ENCODE results near the gene KRT16. TPM values are rescaled to one million over a fixed set of nuclear protein-coding genes. Genes with fewer than 3 reads are reported as not detected.
"Not testable (repeated sequence)": the region's sequence is repeated elsewhere in the genome, so short reads cannot be mapped to it uniquely, and the experiment has no call there.

KRT16 gene
- total RNA-seq, 1 experiment from 2014 or later: 0.61 TPM

GRCh38 chr17:41610965-41611640, 1.5 kb downstream of the KRT16 start:
- CTCF ChIA-PET: interaction anchor here (2.2 kb wide), 1 partner anchor 37 kb away, joined by 6 read pairs; no protein-coding TSS in a partner anchor
- RAD21 ChIA-PET (ENCODE audit: low non-redundant PET in 1 of 2, low total read pairs in 2 of 2, uncharacterized antibody in 2 of 2, unreplicated experiment in 2 of 2): no interaction called here
- no peaks in the 10 kb centered on the region for H3K27me3 ChIP-seq (ENCODE audit: insufficient read depth, low read length)
- H3K4me2 ChIP-seq (ENCODE audit: low read length): no peak overlapping the region
- BruUV-seq (replicated peaks): no TSS peak
- intact Hi-C loops (cut with micrococcal nuclease): no loop called here
- no peaks in the 10 kb centered on the region; a peak in 1 of 4 replicates for H3K9me3 ChIP-seq (ENCODE audit: control insufficient read depth in 1 of 2, insufficient read depth in 1 of 2, low read depth in 1 of 2, low read length in 2 of 2)
- H2AFZ ChIP-seq (ENCODE audit: low read depth, low read length, poor library complexity, severe bottlenecking): no peak overlapping the region
- TF ChIP-seq POLR2AphosphoS5 (IDR thresholded peaks at IDR 0.05; ENCODE audit: low read depth, low read length): no peak
- TF ChIP-seq ELF1 (IDR thresholded peaks at IDR 0.05; ENCODE audit: borderline replicate concordance, low read depth): no peak
- no peaks in the 10 kb centered on the region for H3K36me3 ChIP-seq (ENCODE audit: control insufficient read depth in 1 of 2, insufficient read depth in 2 of 2, low read length in 2 of 2)
- H3K4me3 ChIP-seq (replicated peaks in 1 of 2; ENCODE audit: low read depth in 1 of 2, low read length in 2 of 2): no peak overlapping the region
- H3K9me2 ChIP-seq (ENCODE audit: insufficient read depth): no peaks in the 10 kb centered on the region
- ATAC-seq: no peak
- H4K20me1 ChIP-seq (ENCODE audit: insufficient read depth): no peaks in the 10 kb centered on the region
- peaks cover 2 to 18% of the 10 kb centered on the region in 2 experiments; a peak in 3 of 4 replicates for H3K4me1 ChIP-seq (ENCODE audit: control insufficient read depth in 1 of 2, insufficient read depth in 2 of 2, low read length in 2 of 2)
- H3K27ac ChIP-seq (ENCODE audit: low read depth, low read length): no peak overlapping the region
- POLR2A ChIA-PET: no interaction called here
- no peak overlapping the region for H3K9ac ChIP-seq (ENCODE audit: low read length)
- DNase-seq (ENCODE audit: low read depth, low spot score): no peak
- no peaks in the 10 kb centered on the region for H3K79me2 ChIP-seq (ENCODE audit: insufficient read depth, low read length)

DNA sequence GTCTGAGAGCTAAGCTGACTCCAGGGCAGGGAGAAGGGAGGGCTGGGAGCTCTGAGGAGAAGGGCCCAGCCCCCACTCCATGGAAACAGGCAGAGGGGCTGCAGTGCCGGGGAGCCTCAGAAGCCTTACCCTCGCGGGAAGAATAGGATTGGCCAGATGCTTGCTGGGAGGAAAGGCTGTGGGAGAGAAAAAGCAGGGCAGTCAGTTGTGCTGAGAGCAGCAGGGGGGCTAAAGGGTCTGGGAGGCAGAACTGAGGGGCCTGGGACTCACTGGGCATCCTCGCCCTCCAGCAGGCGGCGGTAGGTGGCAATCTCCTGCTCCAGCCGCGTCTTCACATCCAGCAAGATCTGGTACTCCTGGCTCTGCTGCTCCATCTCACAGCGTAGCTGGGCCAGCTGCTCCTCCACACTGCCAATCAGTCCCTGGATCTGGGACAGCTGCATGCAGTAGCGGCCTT, 2.5 kb downstream of the KRT16 start:
- H3K4me2 ChIP-seq (ENCODE audit: low read length); H3K79me2 ChIP-seq (ENCODE audit: insufficient read depth, low read length); RAD21 ChIA-PET (ENCODE audit: low non-redundant PET in 1 of 2, low total read pairs in 2 of 2, uncharacterized antibody in 2 of 2, unreplicated experiment in 2 of 2); H3K9ac ChIP-seq (ENCODE audit: low read length); ATAC-seq; H3K27ac ChIP-seq (ENCODE audit: low read depth, low read length); H3K4me3 ChIP-seq (replicated peaks in 1 of 2; ENCODE audit: low read depth in 1 of 2, low read length in 2 of 2); DNase-seq (ENCODE audit: low read depth, low spot score); H2AFZ ChIP-seq (ENCODE audit: low read depth, low read length, poor library complexity, severe bottlenecking); BruUV-seq (replicated peaks); H3K27me3 ChIP-seq (ENCODE audit: insufficient read depth, low read length); H3K9me3 ChIP-seq (ENCODE audit: control insufficient read depth in 1 of 2, insufficient read depth in 1 of 2, low read depth in 1 of 2, low read length in 2 of 2); H3K9me2 ChIP-seq (ENCODE audit: insufficient read depth); H3K36me3 ChIP-seq (ENCODE audit: control insufficient read depth in 1 of 2, insufficient read depth in 2 of 2, low read length in 2 of 2); POLR2A ChIA-PET; H4K20me1 ChIP-seq (ENCODE audit: insufficient read depth); intact Hi-C loops (cut with micrococcal nuclease): not testable (repeated sequence)
- peaks cover 2 to 14% of the 10 kb centered on the region in 2 experiments; a peak in 2 of 4 replicates for H3K4me1 ChIP-seq (ENCODE audit: control insufficient read depth in 1 of 2, insufficient read depth in 2 of 2, low read length in 2 of 2)
- CTCF ChIA-PET: interaction anchor here (2.2 kb wide), 1 partner anchor 38 kb away, joined by 6 read pairs; no protein-coding TSS in a partner anchor

DNA sequence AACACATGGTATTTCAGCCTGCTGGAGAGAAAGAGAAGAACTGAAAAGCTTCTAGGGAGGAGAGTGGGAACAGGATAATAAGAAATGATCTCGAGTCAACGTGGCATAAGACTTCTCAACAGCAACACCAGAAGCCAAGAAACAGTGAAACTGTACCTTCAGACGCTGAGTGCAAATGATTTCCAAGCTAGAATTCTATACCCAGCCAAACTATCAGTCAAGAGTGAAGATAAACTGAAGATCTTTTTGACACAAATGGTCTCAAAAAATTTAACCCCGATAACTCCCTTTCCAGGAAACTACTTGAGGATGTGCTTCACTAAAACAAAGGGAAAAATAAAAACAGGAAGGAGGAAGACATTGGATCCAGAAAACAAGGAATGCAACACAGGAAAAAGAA, 5.6 kb downstream of the KRT16 start:
- not testable (repeated sequence) for H3K4me2 ChIP-seq (ENCODE audit: low read length)

More for the DNA sequence above, 5.6 kb downstream of the KRT16 start:
- intact Hi-C loops (cut with micrococcal nuclease); H3K9me3 ChIP-seq (ENCODE audit: control insufficient read depth in 1 of 2, insufficient read depth in 1 of 2, low read depth in 1 of 2, low read length in 2 of 2); H3K9ac ChIP-seq (ENCODE audit: low read length); DNase-seq (ENCODE audit: low read depth, low spot score); H3K27me3 ChIP-seq (ENCODE audit: insufficient read depth, low read length); H3K4me1 ChIP-seq (ENCODE audit: control insufficient read depth in 1 of 2, insufficient read depth in 2 of 2, low read length in 2 of 2); H2AFZ ChIP-seq (ENCODE audit: low read depth, low read length, poor library complexity, severe bottlenecking); H3K4me3 ChIP-seq (replicated peaks in 1 of 2; ENCODE audit: low read depth in 1 of 2, low read length in 2 of 2); H3K27ac ChIP-seq (ENCODE audit: low read depth, low read length); H3K79me2 ChIP-seq (ENCODE audit: insufficient read depth, low read length); H4K20me1 ChIP-seq (ENCODE audit: insufficient read depth); H3K9me2 ChIP-seq (ENCODE audit: insufficient read depth); H3K36me3 ChIP-seq (ENCODE audit: control insufficient read depth in 1 of 2, insufficient read depth in 2 of 2, low read length in 2 of 2); POLR2A ChIA-PET; CTCF ChIA-PET; ATAC-seq; RAD21 ChIA-PET (ENCODE audit: low non-redundant PET in 1 of 2, low total read pairs in 2 of 2, uncharacterized antibody in 2 of 2, unreplicated experiment in 2 of 2); BruUV-seq (replicated peaks): not testable (repeated sequence)
